ENCODE data around the gene CA11.

The CA11 gene

GRCh38 chr19:48616041-48616436, 29.9 kb downstream of the CA11 start:
- Histone ChIP-seq H3K4me3 (ENCODE audit: low read length) (no peak overlapping the region), H3K4me1 (ENCODE audit: control insufficient read depth, low read length) (peaks cover 24% of the 10 kb centered on the region), H3K27me3 (ENCODE audit: control insufficient read depth, low read length) (no peaks in the 10 kb centered on the region)

GRCh38 chr19:48615231-48616040, 30.6 kb downstream of the CA11 start:
- Histone ChIP-seq H4K20me1 (ENCODE audit: control insufficient read depth, insufficient read depth, low read depth, low read length) (peaks cover 23% of the 10 kb centered on the region), H3K4me3 (ENCODE audit: low read length) (no peak overlapping the region), H3K4me2 (ENCODE audit: low read length) (no peak overlapping the region), H3K36me3 (ENCODE audit: control insufficient read depth, low read length) (peaks cover 61% of the 10 kb centered on the region), H3F3A (ENCODE audit: control insufficient read depth, insufficient read depth) (peaks cover 34% of the 10 kb centered on the region), H3K79me2 (ENCODE audit: control insufficient read depth, low read length) (peaks cover 44% of the 10 kb centered on the region), H3K27ac (ENCODE audit: low read depth, low read length) (no peak overlapping the region), H3K9me3 (ENCODE audit: control insufficient read depth, insufficient read depth, low read length) (no peaks in the 10 kb centered on the region), H3K4me1 (ENCODE audit: control insufficient read depth, low read length) (peaks cover 23% of the 10 kb centered on the region), H3K27me3 (ENCODE audit: control insufficient read depth, low read length) (no peaks in the 10 kb centered on the region), H3K9me2 (replicated peaks; ENCODE audit: control insufficient read depth, low read length) (no peaks in the 10 kb centered on the region)
- TF ChIP-seq EZH2phosphoT487 (IDR thresholded peaks at IDR 0.05; ENCODE audit: borderline replicate concordance, low read length) (no peak), CTCF (IDR thresholded peaks at IDR 0.05; ENCODE audit: low read depth, low read length, poor library complexity, severe bottlenecking) (no peak)

More at GRCh38 chr19:48616041-48616436, 29.9 kb downstream of the CA11 start:
- Histone ChIP-seq H3F3A (ENCODE audit: control insufficient read depth, insufficient read depth) (peaks cover 34% of the 10 kb centered on the region), H3K36me3 (ENCODE audit: control insufficient read depth, low read length) (peaks cover 61% of the 10 kb centered on the region), H3K27ac (ENCODE audit: low read depth, low read length) (no peak overlapping the region), H3K4me2 (ENCODE audit: low read length) (no peak overlapping the region), H3K9me2 (replicated peaks; ENCODE audit: control insufficient read depth, low read length) (no peaks in the 10 kb centered on the region), H4K20me1 (ENCODE audit: control insufficient read depth, insufficient read depth, low read depth, low read length) (peaks cover 23% of the 10 kb centered on the region), H3K79me2 (ENCODE audit: control insufficient read depth, low read length) (peaks cover 45% of the 10 kb centered on the region), H3K9me3 (ENCODE audit: control insufficient read depth, insufficient read depth, low read length) (no peaks in the 10 kb centered on the region)
- no peak for TF ChIP-seq CTCF (IDR thresholded peaks at IDR 0.05; ENCODE audit: low read depth, low read length, poor library complexity, severe bottlenecking)
- TF ChIP-seq EZH2phosphoT487 (IDR thresholded peaks at IDR 0.05; ENCODE audit: borderline replicate concordance, low read length), result no peak

- Histone ChIP-seq H3K27ac (ENCODE audit: low read depth, low read length) (no peak within 1 kb of the TSS), H3F3A (ENCODE audit: control insufficient read depth, insufficient read depth) (peaks cover 34% of the 10 kb centered on the region), H3K4me3 (ENCODE audit: low read length) (no peak within 1 kb of the TSS), H3K79me2 (ENCODE audit: control insufficient read depth, low read length) (peaks cover 36% of the 10 kb centered on the region), H3K9me3 (ENCODE audit: control insufficient read depth, insufficient read depth, low read length) (no peaks in the 10 kb centered on the region), H3K27me3 (ENCODE audit: control insufficient read depth, low read length) (no peaks in the 10 kb centered on the region), H3K9me2 (replicated peaks; ENCODE audit: control insufficient read depth, low read length) (no peaks in the 10 kb centered on the region), H4K20me1 (ENCODE audit: control insufficient read depth, insufficient read depth, low read depth, low read length) (peaks cover 23% of the 10 kb centered on the region), H3K4me2 (ENCODE audit: low read length) (no peak within 1 kb of the TSS), H3K4me1 (ENCODE audit: control insufficient read depth, low read length) (peaks cover 16% of the 10 kb centered on the region), H3K36me3 (ENCODE audit: control insufficient read depth, low read length) (peaks cover 61% of the 10 kb centered on the region)
- no peak for TF ChIP-seq EZH2phosphoT487 (IDR thresholded peaks at IDR 0.05; ENCODE audit: borderline replicate concordance, low read length)
- TF ChIP-seq CTCF (IDR thresholded peaks at IDR 0.05; ENCODE audit: low read depth, low read length, poor library complexity, severe bottlenecking), result no peak
Observed at GRCh38 chr19:48614436-48615230, 31.4 kb downstream of the CA11 start, which contains the start of gene FAM83E. TSS of gene FAM83E (minus strand) at chr19:48615076. CDS start at chr19:48613372, 1,704 bp downstream.
